HUES6 (cell line): ENCODE results near the gene RYR3.

Source experiments
- H3K27ac ChIP-seq: 2 replicates; pipeline ENCODE4 v1.7.0; 2013; ENCODE audit warnings: low read depth, mild to moderate bottlenecking, low read length, inconsistent platforms
- H3K27me3 ChIP-seq: 2 replicates; pipeline ENCODE4 v1.6.1; 2013; ENCODE audit warnings: low read length; ENCODE audit not compliant: control insufficient read depth, insufficient read depth
- H3K36me3 ChIP-seq: 2 replicates; pipeline ENCODE4 v1.6.1; 2013; ENCODE audit warnings: low read length; ENCODE audit not compliant: control insufficient read depth, insufficient read depth
- H3K4me1 ChIP-seq: 2 replicates; pipeline ENCODE4 v1.6.1; 2013; ENCODE audit warnings: low read length; ENCODE audit not compliant: control insufficient read depth, insufficient read depth
- H3K4me3 ChIP-seq: 2 replicates; pipeline ENCODE4 v1.5.1; 2013; ENCODE audit warnings: low read depth, low read length
- H3K9ac ChIP-seq: one replicate; pipeline ENCODE4 v1.6.1; 2013; ENCODE audit warnings: mild to moderate bottlenecking, low read length
- H3K9me3 ChIP-seq: 2 replicates; pipeline ENCODE4 v1.6.1; 2013; ENCODE audit warnings: low read depth, low read length; ENCODE audit not compliant: control insufficient read depth, insufficient read depth

The RYR3 gene

DNA sequence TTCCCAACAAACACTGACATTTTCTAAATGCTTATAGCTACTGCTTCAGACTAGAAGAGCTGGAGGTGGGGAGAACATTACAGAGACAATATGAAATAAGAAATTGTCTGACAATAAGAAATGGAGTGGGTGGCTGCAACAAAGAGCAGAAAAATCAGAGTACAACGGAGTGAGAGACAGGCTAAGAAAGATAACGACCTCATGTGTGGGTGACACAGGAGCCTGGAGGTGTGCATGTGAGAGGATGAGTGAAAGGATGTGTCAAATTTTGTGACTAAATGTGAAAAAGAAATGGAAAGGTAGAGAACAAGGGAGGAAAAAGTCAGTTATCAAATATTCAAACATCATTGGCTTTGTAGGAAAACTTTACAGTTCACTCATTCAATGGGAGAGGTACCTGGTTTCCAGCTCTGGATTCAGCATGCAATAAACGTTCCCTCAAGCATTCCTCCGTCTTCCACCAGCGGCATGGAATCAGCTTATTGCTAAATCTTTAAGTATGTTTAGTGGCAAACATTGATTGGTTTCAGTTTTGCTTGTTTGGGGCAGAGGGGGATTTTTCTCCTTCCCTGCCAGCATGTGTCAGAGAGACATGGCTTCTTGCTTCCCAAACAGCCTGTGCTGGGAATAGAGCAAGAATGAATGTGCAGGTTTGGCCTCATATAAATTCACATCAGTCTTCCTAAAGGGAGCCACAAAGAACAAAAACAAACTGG, 553.8 kb downstream of the RYR3 start:
- H3K27ac ChIP-seq: no peak overlapping the region
- H3K4me3 ChIP-seq: no peak overlapping the region
- H3K9ac ChIP-seq: no peak overlapping the region
- peaks cover 12% of the 10 kb centered on the region; the same call in 1 of the 2 replicates for H3K36me3 ChIP-seq
- H3K27me3 ChIP-seq: no peaks in the 10 kb centered on the region
- H3K9me3 ChIP-seq: no peaks in the 10 kb centered on the region
- peaks cover 28% of the 10 kb centered on the region for H3K4me1 ChIP-seq

DNA sequence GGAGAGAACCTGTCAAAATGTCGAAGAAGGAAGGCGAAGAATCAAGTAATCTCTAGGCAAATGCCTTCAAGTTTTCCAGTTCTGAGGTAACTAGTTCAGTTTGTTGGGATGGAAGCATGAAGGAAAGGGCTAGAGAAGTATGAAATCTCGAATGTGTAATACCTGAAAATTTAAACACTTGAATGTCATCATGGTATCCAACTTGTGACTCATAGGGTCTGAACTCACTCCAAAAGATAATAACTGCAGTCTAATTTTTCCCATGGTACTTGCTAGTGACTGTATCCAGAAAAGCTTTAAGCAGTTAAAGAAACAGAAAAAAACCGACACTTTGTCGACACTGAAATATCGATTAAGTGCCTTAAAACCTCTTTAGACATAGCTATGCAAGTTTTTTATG, 554.6 kb downstream of the RYR3 start:
- H3K36me3 ChIP-seq: peaks cover 12% of the 10 kb centered on the region; the same call in 1 of the 2 replicates
- H3K9me3 ChIP-seq: no peaks in the 10 kb centered on the region
- H3K4me1 ChIP-seq: peaks cover 21% of the 10 kb centered on the region
- no peak overlapping the region for H3K27ac ChIP-seq
- no peak overlapping the region for H3K4me3 ChIP-seq
- H3K27me3 ChIP-seq: no peaks in the 10 kb centered on the region
- no peak overlapping the region for H3K9ac ChIP-seq

GRCh38 chr15:33866101-33866737, 555.5 kb downstream of the RYR3 start:
- Histone ChIP-seq H3K27me3 (no peaks in the 10 kb centered on the region), H3K4me1 (peaks cover 13% of the 10 kb centered on the region), H3K9me3 (no peaks in the 10 kb centered on the region), H3K27ac (no peak overlapping the region), H3K4me3 (no peak overlapping the region), H3K9ac (no peak overlapping the region), H3K36me3 (peaks cover 9% of the 10 kb centered on the region; the same call in 1 of the 2 replicates)

DNA sequence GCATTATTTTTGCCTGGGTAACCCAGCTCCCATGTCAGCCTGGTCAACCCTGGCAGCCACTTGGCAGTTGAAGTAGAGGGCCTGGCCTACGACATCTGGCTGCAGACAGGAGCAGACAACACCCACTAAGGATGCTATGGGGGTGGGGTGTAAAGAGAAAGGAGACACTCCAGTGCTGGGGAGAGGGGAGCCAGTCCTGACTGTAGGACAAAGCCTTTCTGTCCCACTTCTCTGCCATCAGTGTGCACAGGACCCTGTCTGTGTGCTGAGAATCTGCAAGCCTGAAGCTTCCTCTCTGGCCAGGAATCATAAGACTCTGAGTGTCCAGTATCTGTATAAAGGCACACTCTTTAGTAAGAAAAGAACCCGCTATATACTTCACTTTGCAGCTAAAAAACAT, 561.2 kb downstream of the RYR3 start:
- Histone ChIP-seq H3K9me3 (no peaks in the 10 kb centered on the region), H3K9ac (no peak overlapping the region), H3K4me3 (no peak overlapping the region), H3K27me3 (no peaks in the 10 kb centered on the region), H3K4me1 (peaks cover 15% of the 10 kb centered on the region), H3K36me3 (0 out of 2 replicates have a peak, but pooled peaks cover 3% of the 10 kb centered on the region), H3K27ac (no peak overlapping the region)

GRCh38 chr15:33872416-33873106, 561.8 kb downstream of the RYR3 start:
- Histone ChIP-seq H3K27me3 (no peaks in the 10 kb centered on the region), H3K9ac (no peak overlapping the region), H3K36me3 (no peaks in the 10 kb centered on the region), H3K4me3 (no peak overlapping the region), H3K9me3 (no peaks in the 10 kb centered on the region), H3K27ac (no peak overlapping the region), H3K4me1 (peaks cover 15% of the 10 kb centered on the region)

- no peaks in the 10 kb centered on the region for H3K36me3 ChIP-seq
- no peaks in the 10 kb centered on the region for H3K9me3 ChIP-seq
- peaks cover 12% of the 10 kb centered on the region for H3K4me1 ChIP-seq
- H3K27me3 ChIP-seq: no peaks in the 10 kb centered on the region
- H3K9ac ChIP-seq: no peak overlapping the region
- H3K27ac ChIP-seq: no peak overlapping the region
- H3K4me3 ChIP-seq: no peak overlapping the region
These were observed 563.4 kb downstream of the RYR3 start for GRCh38 chr15:33874156-33874555.

GRCh38 chr15:33882921-33883320, 572.2 kb downstream of the RYR3 start:
- H3K4me1 ChIP-seq: 0 out of 2 replicates have a peak, but pooled peaks cover 4% of the 10 kb centered on the region
- H3K9ac ChIP-seq: no peak overlapping the region
- no peaks in the 10 kb centered on the region for H3K27me3 ChIP-seq
- no peaks in the 10 kb centered on the region for H3K36me3 ChIP-seq
- H3K9me3 ChIP-seq: peaks cover 3% of the 10 kb centered on the region; the same call in 1 of the 2 replicates
- H3K27ac ChIP-seq: no peak overlapping the region
- no peak overlapping the region for H3K4me3 ChIP-seq

- no peak overlapping the region for H3K4me3 ChIP-seq
- H3K9ac ChIP-seq: no peak overlapping the region
- no peak overlapping the region for H3K27ac ChIP-seq
- H3K4me1 ChIP-seq: no peaks in the 10 kb centered on the region; the same call in 1 of the 2 replicates
- peaks cover 3% of the 10 kb centered on the region; the same call in 1 of the 2 replicates for H3K9me3 ChIP-seq
- no peaks in the 10 kb centered on the region for H3K27me3 ChIP-seq
- H3K36me3 ChIP-seq: no peaks in the 10 kb centered on the region
These were observed 577.4 kb downstream of the RYR3 start for GRCh38 chr15:33888176-33888575.

GRCh38 chr15:33894193-33894592, 583.4 kb downstream of the RYR3 start:
- Histone ChIP-seq H3K27me3 (no peaks in the 10 kb centered on the region), H3K9me3 (no peaks in the 10 kb centered on the region), H3K4me1 (no peaks in the 10 kb centered on the region), H3K27ac (no peak overlapping the region), H3K9ac (no peak overlapping the region), H3K36me3 (no peaks in the 10 kb centered on the region), H3K4me3 (no peak overlapping the region)

DNA sequence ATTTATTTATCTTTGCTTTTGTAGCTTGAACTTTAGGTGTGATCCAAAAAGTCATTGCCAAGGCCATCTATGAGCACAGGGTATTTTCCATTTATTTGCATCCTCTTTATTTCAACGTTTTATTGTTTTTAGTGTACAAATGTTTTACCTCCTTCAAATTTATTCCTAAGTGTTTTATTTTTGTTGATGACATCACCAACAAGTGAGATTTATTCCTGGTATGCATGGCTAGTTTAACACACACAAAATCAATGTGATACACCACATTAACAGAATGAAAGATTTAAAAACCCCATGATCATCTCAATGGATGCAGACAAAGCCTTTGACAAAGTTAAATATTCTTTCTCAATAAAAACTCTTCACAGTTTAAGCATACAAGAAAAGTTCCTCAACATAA, 591.3 kb downstream of the RYR3 start:
- no peak overlapping the region for H3K4me3 ChIP-seq
- H3K9ac ChIP-seq: no peak overlapping the region
- peaks cover under 1% of the 10 kb centered on the region; the same call in 1 of the 2 replicates for H3K4me1 ChIP-seq
- H3K27me3 ChIP-seq: no peaks in the 10 kb centered on the region
- H3K27ac ChIP-seq: no peak overlapping the region
- no peaks in the 10 kb centered on the region for H3K36me3 ChIP-seq
- H3K9me3 ChIP-seq: no peaks in the 10 kb centered on the region

- no peaks in the 10 kb centered on the region for H3K27me3 ChIP-seq
- H3K4me1 ChIP-seq: peaks cover 15% of the 10 kb centered on the region
- H3K9me3 ChIP-seq: no peaks in the 10 kb centered on the region
- H3K36me3 ChIP-seq: no peaks in the 10 kb centered on the region
- no peak overlapping the region for H3K4me3 ChIP-seq
- no peak overlapping the region for H3K9ac ChIP-seq
- no peak overlapping the region for H3K27ac ChIP-seq
These were observed 592.9 kb downstream of the RYR3 start for GRCh38 chr15:33903661-33904060.
